ENCODE measurements around the gene TRPM4. TPM values are rescaled to one million over a fixed set of nuclear protein-coding genes. Genes with fewer than 3 reads are reported as not detected.

TRPM4 gene
- total and polyA plus RNA-seq, 2 of the 13 experiments (the other 11 are each of a cell fraction or from before 2014, with no cell fraction given), result 1.9 to 4.3 TPM

GRCh38 chr19:49157445-49158224, at the start of gene TRPM4 (continued):
- peak; percentile 62 for TF ChIP-seq PRDM10 (CRISPR knock-in tag; IDR thresholded peaks at IDR 0.05; ENCODE audit: low read depth)
- peak; percentile 83; the same call in 1 of the 2 replicates for TF ChIP-seq ZNF572 (CRISPR knock-in tag; IDR thresholded peaks at IDR 0.05)
- TF ChIP-seq MTA1 (CRISPR knock-in tag; IDR thresholded peaks at IDR 0.05; ENCODE audit: borderline replicate concordance), result peak; percentile 45; the same call in 1 of the 2 replicates
- no peak for TF ChIP-seq ZBTB14 (CRISPR knock-in tag; IDR thresholded peaks at IDR 0.05)
- peak; percentile 52; the same call in 1 of the 2 replicates for TF ChIP-seq MYC (CRISPR knock-in tag; IDR thresholded peaks at IDR 0.05; ENCODE audit: borderline replicate concordance)
- peak; percentile 61; the same call in 1 of the 2 replicates for TF ChIP-seq ZNF350 (CRISPR knock-in tag; IDR thresholded peaks at IDR 0.05; ENCODE audit: borderline replicate concordance, low read depth)
- TF ChIP-seq ZNF292 (CRISPR knock-in tag; IDR thresholded peaks at IDR 0.05; ENCODE audit: borderline replicate concordance, low read depth), result peak; percentile 34; the same call in 1 of the 2 replicates
- TF ChIP-seq IRF2 (CRISPR knock-in tag; IDR thresholded peaks at IDR 0.05), result 0 out of 2 replicates have a peak, but pooled peaks have one; percentile 10
- TF ChIP-seq ZNF331 (CRISPR knock-in tag; IDR thresholded peaks at IDR 0.05), result peak; percentile 22; the same call in 1 of the 2 replicates
- TF ChIP-seq TMF1 (CRISPR knock-in tag; IDR thresholded peaks at IDR 0.05; ENCODE audit: low read depth), result no peak
- TF ChIP-seq KAT8 (CRISPR knock-in tag; IDR thresholded peaks at IDR 0.05), result 0 out of 2 replicates have a peak, but pooled peaks have one; percentile 45
- 0 out of 2 replicates have a peak, but pooled peaks have one; percentile 37 for TF ChIP-seq SPEN (CRISPR knock-in tag; IDR thresholded peaks at IDR 0.05; ENCODE audit: low read depth)
- peak; percentile 57; the same call in 1 of the 2 replicates for TF ChIP-seq ATF7-NPFF (CRISPR knock-in tag; IDR thresholded peaks at IDR 0.05; ENCODE audit: low read depth)
- TF ChIP-seq TFE3 (CRISPR knock-in tag; IDR thresholded peaks at IDR 0.05), result peak; percentile 54; the same call in 1 of the 2 replicates
- TF ChIP-seq ZNF770 (CRISPR knock-in tag; IDR thresholded peaks at IDR 0.05), result no peak
- peak; percentile 71 for TF ChIP-seq POLR2AphosphoS5 (IDR thresholded peaks at IDR 0.05; ENCODE audit: low read depth, low read length)
- TF ChIP-seq FOXK1 (CRISPR knock-in tag; IDR thresholded peaks at IDR 0.05; ENCODE audit: borderline replicate concordance, low read depth), result no peak
- peak; percentile 69 for TF ChIP-seq HDAC1 (CRISPR knock-in tag; IDR thresholded peaks at IDR 0.05)
- TF ChIP-seq STAG1 (CRISPR knock-in tag; IDR thresholded peaks at IDR 0.05), result no peak
- TF ChIP-seq ARNT2 (CRISPR knock-in tag; IDR thresholded peaks at IDR 0.05; ENCODE audit: low read depth), result peak; percentile 54; the same call in 1 of the 2 replicates

Measured in HepG2 (cell line).